GM10847 (cell line): ENCODE data around the gene STIP1.

Experiments used
- POLR2A ChIP-seq: IDR thresholded peaks from 2 replicates; pipeline ENCODE4 v1.6.1; 2011; ENCODE audit not compliant: insufficient read length; ENCODE audit errors: extremely low read depth

The STIP1 gene

GRCh38 chr11:64223001-64223651 is 37.2 kb downstream of the STIP1 start:
- TF ChIP-seq POLR2A, result peak; percentile 13

DNA sequence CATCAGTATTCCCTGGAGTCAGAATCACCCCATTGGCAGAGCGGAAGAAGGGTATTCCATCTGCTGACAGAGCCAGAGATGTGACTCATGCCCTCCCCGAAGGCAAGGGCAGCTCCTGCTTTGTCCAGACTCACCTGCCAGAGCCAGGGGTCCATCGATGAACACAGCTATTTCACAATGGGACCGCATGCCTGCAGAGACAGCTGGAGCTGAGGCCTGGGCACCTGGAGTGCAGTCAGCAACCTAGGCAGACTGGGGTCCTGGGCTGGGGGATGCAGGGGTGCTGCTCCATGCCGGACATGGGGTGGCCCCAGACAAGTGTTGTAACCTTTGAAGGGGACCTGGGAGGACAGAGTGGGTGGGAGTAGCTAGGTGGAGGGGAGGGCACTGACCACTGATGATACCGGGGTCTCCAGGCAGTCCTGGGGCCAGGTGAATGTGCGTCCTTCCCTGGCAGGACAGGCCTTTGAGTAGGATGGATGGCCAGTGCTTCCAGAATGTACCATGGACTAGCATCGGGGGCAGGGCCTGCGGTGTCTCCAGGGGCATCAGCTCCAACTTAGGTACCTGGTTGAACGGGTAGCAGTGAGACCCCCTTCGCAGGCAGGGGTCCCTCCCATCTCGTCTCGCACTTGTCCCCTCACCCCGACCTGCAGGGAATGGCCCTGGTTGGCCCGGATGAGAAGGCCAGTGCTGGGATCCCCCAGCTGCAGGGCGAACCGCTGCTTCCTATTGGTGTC is 38.4 kb downstream of the STIP1 start:
- TF ChIP-seq POLR2A, result peak; percentile 23

- no peak for TF ChIP-seq POLR2A
Observed at GRCh38 chr11:64224891-64225607, 39.1 kb downstream of the STIP1 start.

DNA sequence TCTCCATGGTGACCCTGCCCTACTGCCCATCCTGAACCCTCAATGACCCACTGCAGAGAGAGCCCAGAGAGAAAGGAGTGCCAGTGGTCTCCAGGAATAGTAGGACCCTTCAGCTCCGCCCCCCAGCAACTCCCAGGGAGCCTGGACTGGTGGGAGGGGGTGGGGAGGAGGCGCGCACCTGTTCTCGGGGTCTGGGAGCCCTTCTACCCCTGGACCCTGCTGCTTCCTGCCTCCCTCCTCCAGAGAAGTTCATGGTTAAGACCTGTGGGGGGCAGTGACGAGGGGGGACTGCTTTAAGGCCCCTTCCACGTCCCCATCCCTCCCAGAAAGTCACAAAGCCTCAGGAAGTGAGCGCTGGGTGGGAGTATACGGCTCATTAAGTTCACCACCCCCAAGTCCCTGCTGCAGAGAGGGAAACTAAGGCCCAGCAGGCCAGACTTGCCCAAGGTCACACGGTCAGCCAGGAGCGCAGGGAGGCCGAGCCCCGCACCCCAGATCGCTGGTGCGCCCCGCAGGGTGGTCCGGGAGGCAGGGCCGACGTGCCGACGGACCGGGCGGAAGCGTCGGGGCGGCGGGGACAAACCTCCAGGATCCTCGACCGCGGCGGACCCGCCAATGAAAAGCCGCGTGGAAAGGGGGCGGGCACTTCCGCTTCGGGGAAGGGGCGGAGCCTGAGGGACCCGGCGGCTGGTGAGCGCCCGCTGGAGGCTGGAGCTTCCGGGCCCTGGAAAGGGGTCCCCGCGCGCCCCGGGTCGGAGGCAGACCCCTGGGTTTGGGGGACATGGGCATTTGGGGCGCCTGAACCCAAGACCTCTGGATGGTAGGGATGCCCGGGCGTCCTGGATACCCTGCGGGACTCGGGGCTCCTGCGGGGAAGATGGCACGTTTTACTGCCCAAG is 39.9 kb downstream of the STIP1 start, which contains the start of the genes NUDT22 and TRPT1:
Gene NUDT22, plus strand, starts transcription at position 667 of the 899 bp plus-strand sequence. CDS start 379 bp downstream, outside the sequence.
Gene TRPT1, minus strand, starts transcription at position 579 of the 899 bp plus-strand sequence. Its CDS starts 326 bp downstream, at position 253.
- TF ChIP-seq POLR2A, result peak; percentile 80

DNA sequence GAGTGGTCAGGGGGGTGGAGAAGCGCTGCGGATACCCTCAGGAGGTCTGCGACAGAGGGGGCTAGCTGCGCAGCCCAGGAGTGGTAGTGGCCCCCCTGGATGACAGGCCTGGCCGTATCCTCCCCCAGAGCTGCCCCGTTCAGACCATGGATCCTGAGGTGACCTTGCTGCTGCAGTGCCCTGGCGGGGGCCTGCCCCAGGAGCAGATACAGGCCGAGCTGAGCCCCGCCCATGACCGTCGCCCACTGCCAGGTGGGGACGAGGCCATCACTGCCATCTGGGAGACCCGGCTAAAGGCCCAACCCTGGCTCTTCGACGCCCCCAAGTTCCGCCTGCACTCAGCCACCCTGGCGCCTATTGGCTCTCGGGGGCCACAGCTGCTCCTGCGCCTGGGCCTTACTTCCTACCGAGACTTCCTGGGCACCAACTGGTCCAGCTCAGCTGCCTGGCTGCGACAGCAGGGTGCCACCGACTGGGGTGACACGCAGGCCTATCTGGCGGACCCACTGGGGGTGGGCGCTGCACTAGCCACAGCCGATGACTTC is 40.6 kb downstream of the STIP1 start:
- peak; percentile 43 for TF ChIP-seq POLR2A

DNA sequence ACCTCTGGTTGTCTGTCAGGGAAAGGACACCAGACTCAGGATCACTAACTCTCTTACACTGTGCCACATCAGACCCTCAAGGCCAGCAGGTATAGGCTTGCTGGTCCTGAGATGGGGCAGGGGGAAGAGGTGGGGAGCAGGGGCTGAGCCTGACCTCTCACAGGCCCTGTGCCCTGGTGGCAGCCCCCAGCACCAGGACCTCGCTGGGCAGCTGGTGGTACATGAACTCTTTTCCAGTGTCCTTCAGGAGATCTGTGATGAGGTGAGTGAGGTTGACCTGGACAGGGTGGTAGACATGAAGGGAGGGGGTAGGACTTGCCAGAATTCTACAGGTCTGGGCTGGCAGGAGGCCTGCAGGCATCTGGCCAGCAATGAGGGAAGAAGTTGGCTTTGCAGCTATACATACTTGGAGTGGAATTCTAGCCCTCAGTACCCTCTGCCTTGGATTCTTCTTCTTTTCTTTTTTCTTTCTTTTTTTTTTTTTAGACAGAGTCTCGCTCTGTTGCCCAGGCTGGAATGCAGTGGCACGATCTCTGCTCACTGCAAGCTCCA is 41.5 kb downstream of the STIP1 start:
- TF ChIP-seq POLR2A, result no peak

DNA sequence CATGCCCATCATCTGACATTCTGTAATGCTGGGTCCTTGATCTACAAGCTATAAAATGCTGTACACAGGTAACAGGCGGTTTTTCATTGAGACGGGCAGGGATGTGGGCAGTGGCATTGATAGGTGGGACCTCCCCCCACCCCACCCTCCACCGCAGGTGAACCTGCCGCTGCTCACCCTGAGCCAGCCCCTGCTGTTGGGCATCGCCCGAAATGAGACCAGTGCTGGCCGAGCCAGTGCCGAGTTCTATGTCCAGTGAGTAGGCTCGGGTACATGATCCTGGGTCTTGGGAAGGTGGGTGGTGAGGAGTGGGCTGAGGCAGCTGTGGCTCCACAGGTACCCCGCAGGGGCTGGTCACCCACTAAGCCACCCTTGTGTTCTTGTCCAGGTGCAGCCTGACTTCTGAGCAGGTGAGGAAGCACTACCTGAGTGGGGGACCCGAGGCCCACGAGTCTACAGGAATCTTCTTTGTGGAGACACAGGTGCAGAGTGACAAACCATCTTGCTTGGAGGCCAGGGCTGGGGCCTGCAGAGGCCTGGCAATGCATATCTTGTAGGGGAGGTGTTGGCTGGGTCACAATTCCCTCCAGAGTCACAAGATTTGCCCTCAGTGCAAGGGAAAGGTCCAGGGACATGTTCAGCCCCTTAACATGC is 43.2 kb downstream of the STIP1 start:
- no peak for TF ChIP-seq POLR2A

- no peak for TF ChIP-seq POLR2A
Observed at GRCh38 chr11:64229744-64230170, 43.8 kb downstream of the STIP1 start.

DNA sequence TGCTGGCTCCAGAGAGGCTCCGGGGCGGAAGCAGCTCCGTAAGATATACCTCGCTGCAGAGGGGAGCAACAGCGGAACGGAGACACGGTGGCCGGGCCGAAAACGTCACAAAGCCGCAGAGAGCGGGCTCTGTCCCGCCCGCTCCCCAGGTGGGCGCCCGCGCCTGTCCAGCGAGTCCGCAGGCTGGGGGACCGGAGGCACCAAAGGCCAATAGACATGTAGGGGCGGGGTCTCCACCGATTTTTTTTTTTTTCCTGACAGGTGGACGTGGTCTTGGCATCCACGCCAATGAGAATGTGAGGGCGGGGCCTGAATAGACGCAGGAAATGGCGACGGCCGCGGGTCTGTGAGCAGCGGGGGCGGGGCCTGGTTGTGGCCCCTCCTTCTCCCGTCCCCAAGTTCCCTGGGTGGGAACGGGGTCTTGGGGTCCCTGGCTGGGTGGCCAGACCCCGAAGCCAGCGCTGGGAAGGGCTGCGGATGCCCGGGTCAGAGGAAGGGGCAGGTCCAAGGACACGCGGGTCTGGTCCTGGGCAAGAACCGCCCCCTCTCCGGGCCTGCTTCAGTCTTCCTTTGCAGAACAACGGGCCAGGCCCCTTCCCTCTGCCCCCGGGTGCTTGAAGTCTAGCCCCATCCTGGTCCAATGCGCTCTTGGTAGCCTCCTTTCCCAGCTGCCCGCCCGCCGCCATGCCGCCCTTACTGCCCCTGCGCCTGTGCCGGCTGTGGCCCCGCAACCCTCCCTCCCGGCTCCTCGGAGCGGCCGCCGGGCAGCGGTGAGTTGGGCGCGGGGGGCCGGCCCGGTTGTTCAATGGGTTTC is 44.4 kb downstream of the STIP1 start, which contains the start of gene DNAJC4:
Gene DNAJC4, plus strand, starts transcription at position 378 of the 814 bp plus-strand sequence. Its CDS starts 307 bp downstream, at position 685.
- peak; percentile 57 for TF ChIP-seq POLR2A

DNA sequence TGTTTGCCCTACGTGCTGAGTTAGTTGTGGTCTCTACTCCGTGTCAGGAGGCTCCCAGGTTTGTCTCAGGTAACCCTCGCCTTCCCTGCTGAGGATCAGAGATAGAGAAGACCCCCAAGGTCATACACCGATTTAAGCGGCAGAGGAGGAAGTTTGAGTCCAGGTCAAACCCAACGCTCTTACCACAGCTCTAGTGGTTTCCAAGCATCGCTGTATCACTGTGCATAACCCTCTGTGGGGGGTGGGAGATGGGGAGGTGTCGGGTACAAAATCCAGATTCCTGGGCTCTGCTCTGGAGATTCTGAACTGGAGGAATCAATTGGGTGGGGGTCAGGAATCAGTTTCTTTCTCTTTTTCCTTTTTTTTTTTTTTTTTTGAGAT is 45.0 kb downstream of the STIP1 start:
- TF ChIP-seq POLR2A, result no peak

GRCh38 chr11:64231546-64231945 is 45.6 kb downstream of the STIP1 start:
- no peak for TF ChIP-seq POLR2A

DNA sequence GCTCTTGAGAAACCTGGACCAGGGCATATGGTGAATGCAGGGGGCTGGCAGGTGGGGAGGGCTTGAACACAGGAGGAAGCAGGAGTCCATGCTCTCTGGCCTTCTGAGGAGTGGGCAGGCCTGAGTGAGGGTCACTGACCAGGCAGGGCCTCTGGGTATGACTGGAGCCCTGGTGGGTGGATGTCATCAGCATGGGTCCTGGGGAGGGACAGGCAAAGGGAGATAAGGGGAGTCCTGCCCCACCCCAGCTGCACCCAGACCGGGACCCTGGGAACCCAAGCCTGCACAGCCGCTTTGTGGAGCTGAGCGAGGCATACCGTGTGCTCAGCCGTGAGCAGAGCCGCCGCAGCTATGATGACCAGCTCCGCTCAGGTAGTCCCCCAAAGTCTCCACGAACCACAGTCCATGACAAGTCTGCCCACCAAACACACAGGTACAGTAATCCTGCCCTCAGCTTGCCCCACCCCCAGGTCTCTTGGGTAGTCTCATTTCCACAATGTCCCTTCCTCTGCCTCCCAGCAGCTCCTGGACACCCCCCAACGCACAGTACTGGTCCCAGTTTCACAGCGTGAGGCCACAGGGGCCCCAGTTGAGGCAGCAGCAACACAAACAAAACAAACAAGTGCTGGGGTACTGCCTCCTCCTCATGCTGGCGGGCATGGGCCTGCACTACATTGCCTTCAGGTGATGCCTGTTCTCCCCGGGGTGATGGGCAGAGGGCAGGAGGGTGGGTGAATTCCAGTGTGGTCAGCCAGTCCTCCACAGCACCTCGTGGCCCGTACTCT is 46.4 kb downstream of the STIP1 start:
- TF ChIP-seq POLR2A, result no peak
